ENCODE results near the gene ANKFN1. TPM values are rescaled to one million over a fixed set of nuclear protein-coding genes. Genes with fewer than 3 reads are reported as not detected.

The ANKFN1 gene
- total RNA-seq, 1 donor from 2014 or later: not detected

DNA sequence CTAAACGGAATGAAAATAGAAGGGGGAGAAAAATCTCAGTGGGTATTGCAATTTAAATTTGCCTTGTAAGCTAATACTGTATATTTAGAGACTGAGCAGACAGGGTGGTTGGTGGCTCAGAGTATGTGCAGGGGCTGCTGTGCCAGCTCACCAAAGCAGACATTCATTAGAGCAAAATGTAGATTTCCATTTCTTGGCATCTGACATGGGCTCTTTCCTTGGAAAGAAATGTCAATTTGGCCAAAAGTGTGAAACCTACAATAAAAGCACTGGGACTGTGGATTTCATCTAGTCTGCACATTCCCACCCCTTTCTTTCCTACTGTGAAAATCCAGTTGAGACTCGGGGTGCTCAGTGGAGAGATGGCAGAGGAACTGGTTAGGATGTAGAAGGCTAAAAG, 295.1 kb downstream of the ANKFN1 start:
- ATAC-seq: no peak

DNA sequence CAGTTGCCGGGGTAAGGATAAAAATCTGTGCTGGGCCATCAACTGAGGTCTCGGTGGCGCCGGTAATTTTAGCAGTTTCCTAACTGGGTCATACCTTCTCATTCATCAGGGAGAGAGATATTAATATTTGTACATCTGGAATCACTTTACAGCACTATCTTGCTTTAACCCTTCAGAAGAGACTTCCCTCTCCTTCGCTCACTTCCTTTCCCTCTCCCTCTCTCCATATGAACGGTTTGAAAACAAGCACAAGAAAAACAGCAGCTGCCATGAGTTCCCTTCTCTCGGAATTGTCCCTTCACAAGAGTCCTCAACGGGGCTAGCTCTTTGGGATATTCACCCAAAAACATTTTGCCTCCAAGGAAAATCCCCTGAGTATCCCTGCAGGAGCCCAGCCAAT, 295.9 kb downstream of the ANKFN1 start:
- ATAC-seq: no peak

DNA sequence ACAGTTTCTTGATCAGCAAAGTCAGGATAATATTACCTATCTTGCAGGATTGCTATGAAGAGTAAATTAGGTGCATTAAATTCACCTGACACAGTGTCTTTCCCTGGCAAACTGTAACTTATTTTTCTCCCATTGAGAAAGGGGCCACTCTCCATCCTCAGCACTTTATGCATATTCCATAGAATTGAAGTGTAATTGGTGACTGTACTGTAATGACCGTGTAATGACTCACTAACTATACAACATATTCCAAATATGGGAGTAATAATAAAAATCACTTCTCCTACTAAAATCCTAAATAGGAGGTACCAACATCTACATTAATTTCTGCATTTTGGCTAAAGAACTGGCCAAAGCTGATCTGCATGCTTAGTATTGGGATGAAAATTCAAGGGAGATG, 298.4 kb downstream of the ANKFN1 start:
- no peak for ATAC-seq

DNA sequence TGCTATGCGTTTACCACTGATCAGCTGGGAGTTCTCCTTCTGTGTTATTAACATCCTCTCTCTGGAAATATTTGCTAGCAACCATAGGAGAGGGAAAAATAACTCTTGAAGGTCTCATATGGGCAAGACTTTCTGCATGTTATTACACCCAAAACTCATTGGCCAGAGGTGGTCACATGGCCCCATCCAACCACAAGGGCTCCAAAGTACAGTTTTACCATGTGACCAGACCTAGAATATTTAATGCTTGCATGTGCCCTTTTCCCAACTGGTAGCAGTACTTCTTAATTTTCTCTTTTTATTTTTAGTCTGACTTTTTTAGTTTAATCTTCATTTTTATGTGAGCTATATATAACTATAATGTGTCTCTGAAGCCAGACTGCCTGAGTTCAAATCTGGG, 299.2 kb downstream of the ANKFN1 start:
- no peak for ATAC-seq

DNA sequence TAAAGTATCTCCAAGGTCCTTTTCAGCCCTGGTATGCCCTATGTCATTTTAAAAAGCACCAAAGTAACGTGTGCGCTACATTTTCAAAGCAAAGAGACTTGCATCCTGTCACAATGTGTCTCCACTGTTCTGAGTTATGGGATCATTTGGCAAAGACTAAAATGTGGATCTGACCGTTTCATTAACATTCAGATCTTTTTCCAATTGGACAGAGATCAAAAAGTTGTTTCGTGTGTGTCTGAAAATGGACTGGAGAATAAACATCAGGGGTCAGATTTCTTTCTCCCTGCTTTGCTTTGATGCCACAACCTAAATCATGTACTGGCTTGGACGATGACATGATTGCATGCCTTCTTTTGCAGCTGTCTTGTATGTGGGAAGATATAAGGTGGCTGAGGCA, 304.2 kb downstream of the ANKFN1 start:
- no peak for ATAC-seq

DNA sequence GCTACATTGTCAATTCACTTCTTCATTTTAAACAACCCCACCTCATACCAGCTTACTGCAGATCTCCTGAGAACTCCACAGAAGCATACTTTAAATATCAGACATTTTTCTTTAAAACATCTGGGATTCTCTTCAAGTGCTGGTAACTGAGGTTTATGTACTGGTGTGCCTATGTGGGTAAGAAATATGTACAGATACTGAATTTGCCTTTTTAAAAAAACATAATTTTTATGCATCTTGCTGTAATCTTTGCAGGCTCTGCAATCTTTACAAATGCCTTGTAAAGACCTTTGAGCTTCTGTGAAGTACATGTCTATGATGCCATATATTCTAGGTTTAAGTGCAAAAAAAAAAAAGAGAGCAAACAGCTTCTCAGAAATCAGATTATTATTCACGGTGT, 312.6 kb downstream of the ANKFN1 start:
- no peak for ATAC-seq

DNA sequence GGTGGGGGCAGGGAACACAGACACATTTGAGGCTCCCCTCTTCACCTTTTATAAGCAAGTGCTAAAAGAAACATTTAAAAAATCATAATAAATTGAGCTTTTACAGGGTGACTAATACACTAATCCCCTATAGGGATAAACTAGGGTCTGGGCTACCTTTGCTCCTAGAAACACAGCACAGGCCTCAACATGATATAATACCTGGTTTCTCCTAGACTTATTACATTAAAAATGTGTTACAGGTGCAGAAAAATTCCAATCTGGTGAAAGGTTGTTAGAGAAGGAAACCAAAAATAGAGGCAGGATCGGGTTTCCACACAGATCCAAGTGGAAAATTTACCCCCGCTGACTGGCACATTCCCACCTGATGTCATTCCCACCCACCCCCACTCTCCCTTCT, 315.6 kb downstream of the ANKFN1 start:
- ATAC-seq: no peak

DNA sequence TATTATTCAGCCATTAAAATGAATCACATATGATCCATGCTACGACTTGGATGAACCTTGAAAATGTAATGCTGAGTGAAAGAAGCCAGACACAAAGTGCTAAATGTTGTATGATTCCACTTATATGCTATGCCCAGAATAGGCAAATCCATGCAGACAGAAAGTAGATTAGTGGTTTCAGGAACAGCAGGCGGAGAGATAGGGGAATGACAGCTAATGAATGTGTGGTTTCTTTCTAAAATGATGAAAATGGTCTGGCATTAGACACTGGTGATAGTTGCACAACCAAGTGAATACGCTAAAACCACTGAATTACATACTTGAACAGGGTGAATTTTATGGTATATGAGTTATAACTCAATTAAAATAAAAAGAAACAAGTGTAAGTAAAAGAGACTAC, 318.4 kb downstream of the ANKFN1 start:
- no peak for ATAC-seq

DNA sequence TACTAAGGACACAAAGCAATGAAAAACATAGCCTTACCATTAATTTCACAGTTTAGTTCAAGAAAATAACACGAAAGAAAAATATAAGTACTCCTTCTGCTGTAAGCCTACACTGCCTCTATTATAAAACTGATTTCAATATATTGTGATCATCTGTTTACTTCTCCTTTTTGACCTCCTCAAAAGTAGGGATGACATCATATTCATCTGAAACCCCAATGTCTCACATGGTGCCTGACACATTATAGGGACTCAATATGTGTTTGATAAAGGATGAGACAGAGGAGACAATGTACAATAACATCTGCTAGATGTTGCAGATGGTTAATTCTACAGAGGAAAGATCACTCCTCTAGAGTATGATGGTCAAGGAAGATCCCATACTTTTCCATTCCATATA, 321.8 kb downstream of the ANKFN1 start:
- ATAC-seq: no peak

DNA sequence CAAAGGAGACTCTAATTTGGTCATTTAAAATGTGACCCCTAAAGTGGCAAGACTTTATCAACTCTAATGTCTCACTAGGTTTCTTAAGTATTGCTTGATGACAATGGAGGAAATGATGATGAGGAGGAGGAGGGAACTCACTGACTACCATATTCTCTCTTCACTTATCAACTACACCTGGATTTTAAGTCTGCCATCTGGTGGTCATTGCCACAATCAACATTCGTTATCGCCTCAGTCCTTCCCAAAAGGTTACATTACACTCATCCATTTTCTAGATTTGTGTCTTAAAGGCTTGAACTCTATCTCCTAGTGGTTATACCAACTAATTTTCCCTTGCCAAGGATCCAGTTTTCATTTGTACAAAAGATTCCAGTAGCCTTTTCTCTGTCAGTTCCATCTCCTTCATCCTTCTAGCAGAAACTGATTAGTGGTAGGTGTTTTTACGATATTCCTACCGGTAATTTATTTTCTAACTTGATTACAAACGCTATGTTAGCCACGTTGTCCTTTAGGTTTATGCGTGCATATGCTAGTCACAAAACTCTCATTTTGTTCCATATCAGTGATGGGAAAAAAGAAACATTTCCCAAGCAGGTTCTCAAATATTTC, 325.7 kb downstream of the ANKFN1 start:
- no peak for ATAC-seq

DNA sequence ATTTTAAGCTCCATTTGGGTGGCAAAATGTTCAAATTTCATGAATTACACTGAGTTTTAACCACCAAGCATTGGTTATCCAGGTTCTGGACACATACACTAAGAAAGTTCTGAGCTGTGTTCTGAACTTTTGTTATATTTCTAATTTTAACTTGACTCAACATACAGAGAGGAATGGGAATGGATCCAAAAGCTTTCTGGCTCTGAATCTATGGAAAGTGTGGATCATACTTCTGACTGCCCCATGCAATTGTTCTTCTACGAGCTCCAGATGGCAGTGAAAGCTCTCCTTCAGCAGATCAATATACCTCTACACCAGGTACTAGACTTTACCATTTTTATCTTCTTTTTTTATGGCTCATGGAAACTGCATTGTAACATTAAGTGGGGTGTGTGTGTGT, 327.2 kb downstream of the ANKFN1 start:
- no peak for ATAC-seq

DNA sequence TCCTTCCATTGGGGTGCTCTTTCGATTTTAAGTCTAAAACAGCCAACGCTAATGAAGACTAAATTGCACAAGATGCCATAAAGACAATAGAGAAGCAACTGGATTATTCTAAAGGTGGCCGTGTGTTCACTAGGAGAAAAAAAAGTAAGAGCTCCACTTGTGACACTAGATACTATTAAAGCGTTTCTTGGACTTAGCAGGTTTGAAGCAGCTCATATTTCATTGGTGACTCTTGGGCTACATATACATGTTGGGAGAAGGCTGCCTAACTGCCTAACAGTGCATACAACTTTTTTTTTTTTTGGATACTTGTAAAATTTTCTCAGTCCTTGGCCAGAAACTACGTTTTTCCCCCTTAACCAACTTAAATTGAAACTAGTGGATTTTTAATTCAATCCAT, 328.4 kb downstream of the ANKFN1 start:
- no peak for ATAC-seq

DNA sequence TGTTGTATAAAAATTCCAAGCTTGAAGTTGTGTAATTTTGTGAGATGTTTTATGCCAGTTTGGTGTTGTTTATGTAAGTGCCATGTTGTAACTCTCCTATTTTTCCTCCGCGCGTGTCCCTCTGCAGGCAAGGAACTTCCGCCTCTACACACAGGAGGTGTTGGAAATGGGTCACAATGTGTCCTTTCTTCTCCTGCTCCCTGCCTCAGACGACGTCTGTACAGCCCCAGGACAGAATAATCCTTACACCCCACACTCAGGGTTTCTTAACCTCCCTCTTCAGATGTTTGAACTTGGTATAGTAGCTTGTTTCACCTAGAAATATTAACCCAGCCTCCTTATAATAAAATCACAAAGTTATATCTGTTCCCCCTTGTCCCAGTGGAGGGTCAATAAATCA, 329.0 kb downstream of the ANKFN1 start:
- ATAC-seq: no peak

DNA sequence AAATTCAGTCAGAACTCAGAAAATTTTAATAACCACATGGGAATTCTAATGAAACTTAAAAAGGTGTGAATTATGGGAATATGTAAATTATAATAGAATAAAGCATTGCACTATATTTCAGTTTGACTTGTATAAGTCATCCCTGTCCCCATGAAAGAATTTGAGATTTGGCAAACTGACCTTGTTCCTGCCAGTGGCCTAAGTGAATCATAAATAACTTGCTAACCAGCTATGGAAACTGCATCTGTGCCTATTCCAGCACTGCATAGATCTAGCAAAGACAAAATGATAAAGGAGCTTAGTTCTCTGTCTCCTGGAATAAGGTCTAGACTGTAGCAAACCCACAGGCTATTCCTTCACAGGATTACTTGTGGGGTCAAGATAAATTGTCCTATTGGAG, 333.5 kb downstream of the ANKFN1 start:
- ATAC-seq: no peak

DNA sequence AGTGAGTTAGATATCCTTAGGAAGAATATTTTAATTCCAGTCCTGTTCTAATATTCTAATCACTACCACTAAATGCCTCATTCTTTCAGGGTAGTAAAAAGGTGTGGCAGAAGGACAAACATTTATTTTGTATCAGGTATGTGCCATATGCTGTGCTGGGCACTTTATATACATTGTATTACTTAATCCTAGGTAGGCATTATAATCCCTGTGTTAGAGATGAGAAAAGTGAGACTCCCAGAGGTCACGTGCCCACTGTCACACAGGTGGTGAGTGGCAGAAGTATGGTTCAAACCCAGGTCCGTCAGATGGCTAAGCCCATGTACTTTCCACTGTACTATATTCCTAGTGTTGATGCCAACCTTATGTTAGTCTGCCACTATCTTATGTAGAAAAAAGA, 335.5 kb downstream of the ANKFN1 start:
- ATAC-seq: no peak

DNA sequence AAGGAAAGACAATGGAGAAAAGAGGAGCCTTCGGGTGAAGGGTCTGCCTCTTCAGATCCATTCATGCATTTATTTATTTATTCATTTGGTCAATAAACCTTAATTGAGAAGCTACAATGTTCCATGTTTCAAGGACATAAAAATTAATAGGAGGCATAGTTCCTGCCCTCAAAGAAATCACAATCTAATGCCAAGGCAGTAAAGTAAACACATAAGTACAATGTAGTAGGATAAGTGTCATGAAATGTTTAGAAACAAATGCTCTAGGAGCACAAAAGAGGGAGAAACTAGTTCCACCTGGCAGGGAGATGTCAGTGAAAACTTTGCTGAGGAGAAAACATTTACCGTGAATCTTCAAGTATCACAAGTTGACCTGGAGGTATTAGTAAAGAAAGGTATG, 336.7 kb downstream of the ANKFN1 start:
- ATAC-seq: no peak

DNA sequence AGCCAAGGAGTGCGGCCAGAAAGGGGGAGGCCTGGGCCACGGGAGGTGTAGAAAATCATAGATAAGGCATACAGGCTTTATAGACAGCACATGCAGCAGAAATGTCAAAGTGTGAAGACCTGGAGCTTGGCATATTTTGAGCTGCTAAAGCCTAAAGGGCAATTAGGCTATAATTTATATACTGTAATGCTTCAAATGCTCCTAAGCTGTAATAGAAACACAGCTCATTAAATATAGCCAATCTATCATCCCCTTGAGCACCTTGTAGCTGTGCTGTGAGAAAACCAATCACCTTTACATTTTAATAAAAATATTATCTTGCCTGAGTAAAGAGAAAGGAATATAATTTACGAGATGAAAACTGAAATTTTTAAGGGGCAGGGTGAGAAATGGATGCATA, 342.3 kb downstream of the ANKFN1 start:
- ATAC-seq: no peak

DNA sequence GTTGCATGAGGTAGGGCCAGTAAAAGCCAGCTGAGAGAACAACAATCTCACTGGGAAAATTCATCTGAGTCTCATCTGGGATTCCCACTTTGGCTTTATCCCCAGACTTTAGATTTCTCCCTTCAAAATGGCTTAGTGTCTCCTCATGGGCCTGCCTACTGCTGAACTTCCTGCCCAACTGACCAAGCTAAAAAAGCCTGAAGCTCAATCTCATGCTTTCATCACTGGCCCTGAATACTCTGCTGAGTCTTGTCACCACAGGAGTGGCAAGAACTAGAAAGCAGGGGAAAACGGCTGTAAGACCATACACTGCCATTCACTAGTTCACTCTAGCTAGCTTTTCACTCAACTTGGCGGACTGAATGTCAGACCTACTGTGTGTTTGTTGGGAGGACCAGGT, 343.9 kb downstream of the ANKFN1 start:
- ATAC-seq: no peak

DNA sequence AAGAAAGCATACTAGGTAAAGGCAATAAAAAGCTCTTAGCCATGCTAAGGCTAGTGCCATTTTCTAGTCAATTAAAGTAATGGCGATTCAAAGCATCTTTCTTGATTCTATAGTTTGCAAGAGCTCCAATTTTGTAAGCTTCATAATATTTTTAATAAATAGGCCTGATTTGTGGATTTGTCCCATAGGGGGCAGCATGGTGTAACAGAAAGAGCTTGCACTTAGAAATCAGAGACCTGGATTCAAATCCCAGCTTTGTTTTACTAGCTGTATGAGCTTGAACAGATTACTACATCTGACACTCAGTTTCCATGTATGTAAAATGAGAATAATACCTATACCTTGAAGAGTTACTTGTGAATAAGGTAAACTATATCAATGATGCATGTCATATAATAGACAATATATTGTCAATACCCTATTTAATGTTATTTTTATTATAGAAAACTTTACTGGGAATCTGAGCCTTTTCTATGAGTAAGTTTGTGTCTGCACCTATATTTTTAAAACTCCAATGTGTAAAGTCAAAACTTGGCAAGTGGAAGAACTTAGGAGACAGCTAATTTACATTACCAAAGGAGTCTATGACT, 346.6 kb downstream of the ANKFN1 start:
- no peak for ATAC-seq

DNA sequence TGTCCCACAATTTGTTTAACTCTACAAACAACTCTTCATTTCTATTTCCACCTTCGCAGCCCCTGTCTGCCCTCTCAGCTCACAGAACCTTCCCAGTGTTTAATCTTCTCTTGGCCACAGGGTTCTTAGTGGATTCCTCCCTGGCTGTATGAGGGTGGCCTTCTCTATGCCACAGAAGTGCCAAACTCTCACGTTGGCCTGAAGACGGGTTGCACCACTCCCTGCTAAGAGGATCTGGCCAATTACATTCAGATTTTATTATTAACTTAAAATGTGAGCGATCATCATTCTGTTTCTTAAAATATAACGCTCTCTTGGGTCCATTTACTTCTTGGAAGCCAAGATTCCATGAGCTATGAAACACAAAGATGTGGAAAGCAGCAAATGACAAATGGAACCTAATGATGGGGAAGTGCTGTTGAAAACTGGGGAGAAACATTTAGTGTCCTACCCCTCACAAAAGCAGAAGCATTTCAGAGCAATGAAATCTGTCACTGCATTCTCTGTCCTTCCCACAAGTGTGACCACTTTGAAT, 348.9 kb downstream of the ANKFN1 start:
- no peak for ATAC-seq

DNA sequence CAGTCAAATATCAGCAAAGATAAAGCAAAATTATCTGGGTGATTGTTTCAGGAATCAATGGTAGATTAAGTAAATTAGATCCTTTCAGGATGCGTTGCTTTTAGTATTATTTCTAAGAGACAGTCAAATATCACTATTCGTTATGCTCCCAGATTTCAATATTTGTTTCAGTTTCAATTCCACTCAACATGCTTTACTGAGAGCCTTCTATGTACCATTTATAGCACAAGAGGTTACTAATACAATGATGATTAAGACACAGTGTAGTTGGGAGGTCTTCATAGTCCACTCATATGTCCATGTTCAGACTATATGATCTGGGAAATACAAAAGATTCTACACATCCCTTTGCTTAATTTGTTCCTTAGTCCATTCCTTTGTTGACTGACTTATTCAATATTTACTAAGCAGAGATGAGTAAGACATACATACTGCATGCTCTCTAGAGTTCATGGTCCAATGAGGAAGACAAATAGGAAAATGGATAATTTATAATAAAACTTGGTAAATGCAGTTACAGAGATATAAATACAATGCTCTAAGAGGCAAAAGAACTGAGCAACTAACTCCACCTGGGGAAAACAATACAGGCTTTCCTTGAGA, 352.0 kb downstream of the ANKFN1 start:
- no peak for ATAC-seq

DNA sequence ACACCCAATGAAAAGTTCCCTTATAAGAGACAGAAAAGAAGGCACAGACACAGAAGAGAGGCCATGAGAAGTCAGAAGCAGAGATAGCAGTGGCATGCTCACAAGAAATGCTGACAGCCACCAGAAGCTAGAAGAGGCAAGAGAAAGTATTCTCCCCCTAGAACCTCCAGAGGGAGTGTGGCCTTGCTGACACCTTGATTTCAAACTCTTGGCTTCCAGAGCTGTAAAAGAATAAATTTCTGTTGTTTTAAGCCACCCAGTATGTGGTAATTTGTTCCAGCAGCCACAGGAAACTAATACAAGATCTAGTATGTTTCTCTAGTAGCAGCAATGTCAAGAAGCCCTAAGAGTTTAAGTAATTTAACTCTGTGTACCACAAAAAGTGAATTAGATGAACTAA, 353.1 kb downstream of the ANKFN1 start:
- no peak for ATAC-seq

DNA sequence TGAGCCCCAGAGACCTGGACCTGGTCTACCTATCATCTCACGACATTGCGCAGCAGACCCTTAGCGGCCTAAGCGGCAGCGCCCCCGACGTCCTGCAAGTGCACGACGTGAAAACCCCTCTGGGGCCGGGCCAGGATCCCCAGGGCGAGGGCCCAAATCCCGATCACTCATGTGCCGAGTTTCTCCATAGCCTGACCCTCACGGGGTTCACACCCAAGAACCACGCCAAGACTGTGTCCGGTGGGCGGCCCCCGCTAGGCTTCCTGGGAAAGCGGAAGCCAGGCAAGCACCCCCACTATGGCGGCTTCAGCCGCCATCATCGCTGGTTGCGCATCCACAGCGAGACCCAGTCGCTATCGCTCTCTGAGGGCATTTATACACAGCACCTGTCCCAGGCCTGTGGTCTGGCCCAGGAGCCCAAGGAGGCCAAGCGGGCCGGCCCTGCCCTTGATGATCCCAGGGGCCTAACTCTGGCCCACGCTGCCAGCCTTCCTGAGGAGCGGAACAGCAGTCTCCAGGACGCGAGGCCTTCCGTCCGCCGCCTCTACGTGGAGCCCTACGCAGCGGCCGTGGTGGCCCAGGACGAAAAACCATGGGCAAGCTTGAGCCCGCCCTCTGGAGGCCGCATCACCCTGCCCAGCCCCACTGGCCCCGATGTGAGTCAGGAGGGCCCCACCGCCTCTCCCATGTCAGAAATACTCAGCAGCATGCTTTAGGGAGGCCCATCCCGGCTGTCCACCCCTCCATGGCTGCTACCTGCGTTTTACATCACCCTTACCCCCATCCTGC, 357.5 kb downstream of the ANKFN1 start:
- no peak for ATAC-seq

DNA sequence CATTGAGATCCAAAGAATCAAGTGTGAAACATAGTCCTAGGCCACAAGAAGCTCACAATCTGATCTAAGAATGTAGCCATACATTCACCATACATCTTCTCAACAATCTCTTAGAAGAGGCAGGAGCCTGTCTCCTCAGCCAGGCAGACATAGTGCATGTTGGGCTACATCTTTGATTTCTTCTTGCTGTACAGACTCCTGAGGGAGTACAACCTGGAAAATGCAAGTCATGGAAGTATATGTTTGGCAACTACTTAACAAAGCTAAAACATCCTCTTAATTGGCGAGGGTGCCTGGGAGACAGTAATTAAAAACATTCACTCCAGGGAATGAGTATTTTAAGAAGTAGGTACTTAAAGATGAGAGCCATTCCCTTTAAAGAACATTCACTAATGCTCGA, 361.0 kb downstream of the ANKFN1 start:
- no peak for ATAC-seq

Data from esophagus mucosa (tissue), 1 donor.